NCI-H2227 (cell line): ENCODE results near the gene IZUMO1R.
"Not testable (repeated sequence)": the region's sequence is repeated elsewhere in the genome, so short reads cannot be mapped to it uniquely, and the experiment has no call there.

Experiments used
- DNase-seq: peaks from one replicate; lab custom pipeline; 2025; ENCODE audit not compliant: unreplicated experiment; lab: John Stamatoyannopoulos, UW

The IZUMO1R gene

GRCh38 chr11:94325681-94326080 lies 21.3 kb downstream of the IZUMO1R start:
- no peak for DNase-seq

GRCh38 chr11:94326947-94327346 lies 22.6 kb downstream of the IZUMO1R start:
- DNase-seq = no peak

- no peak for DNase-seq
These were observed 24.3 kb downstream of the IZUMO1R start for GRCh38 chr11:94328587-94329080.

- no peak for DNase-seq
These were observed 25.1 kb downstream of the IZUMO1R start for GRCh38 chr11:94329501-94329900.

- no peak for DNase-seq
These were observed 26.4 kb downstream of the IZUMO1R start for GRCh38 chr11:94330789-94331188.

GRCh38 chr11:94332814-94333213 lies 28.4 kb downstream of the IZUMO1R start:
- no peak for DNase-seq

- DNase-seq = no peak
These were observed 31.7 kb downstream of the IZUMO1R start for GRCh38 chr11:94336033-94336432.

- no peak for DNase-seq
These were observed 34.3 kb downstream of the IZUMO1R start for GRCh38 chr11:94338651-94339050.

GRCh38 chr11:94342250-94342649 lies 37.9 kb downstream of the IZUMO1R start:
- DNase-seq = no peak

- DNase-seq = no peak
These were observed 39.1 kb downstream of the IZUMO1R start for GRCh38 chr11:94343495-94343894.

GRCh38 chr11:94346311-94346710 lies 41.9 kb downstream of the IZUMO1R start:
- not testable (repeated sequence) for DNase-seq

- not testable (repeated sequence) for DNase-seq
These were observed 46.6 kb downstream of the IZUMO1R start for GRCh38 chr11:94350850-94351563.
